GM23338 (cell line): ENCODE results near the gene RRP9.
"Not testable (repeated sequence)": the region's sequence is repeated elsewhere in the genome, so short reads cannot be mapped to it uniquely, and the experiment has no call there.

Experiments
- CREB1 ChIP-seq: fragments of 250-450 bp; sonication (Bioruptor Pico); IDR thresholded peaks from 2 replicates; pipeline ENCODE4 v1.5.0; 2020; ENCODE audit warnings: low read depth, mild to moderate bottlenecking, moderate library complexity
- CTCF ChIP-seq, 2 experiments: fragments of 200-600 bp in 1 of 2; sonication (generic) in 1 of 2; conservative IDR thresholded peaks; 2 replicates each; pipeline versions ENCODE4 v1.5.1 to v1.6.1; 2016 to 2017; ENCODE audit warnings: antibody characterized with exemption in 2 of 2, low read depth in 2 of 2, mild to moderate bottlenecking in 2 of 2, moderate library complexity in 1 of 2
- EZH2 ChIP-seq: fragments of 200-600 bp; sonication (generic); IDR thresholded peaks from one replicate; pipeline ENCODE4 v1.8.0; 2017; ENCODE audit warnings: antibody characterized with exemption, mild to moderate bottlenecking, low read depth; ENCODE audit not compliant: unreplicated experiment
- NANOG ChIP-seq: IDR thresholded peaks from 2 replicates; pipeline ENCODE4 v1.6.1; 2016; ENCODE audit warnings: antibody characterized with exemption, borderline replicate concordance
- POLR2AphosphoS5 ChIP-seq: IDR thresholded peaks from 2 replicates; pipeline ENCODE4 v1.6.1; 2016; ENCODE audit warnings: antibody characterized with exemption, low read depth
- REST ChIP-seq: IDR thresholded peaks from one replicate; pipeline ENCODE4 v1.6.1; 2018; ENCODE audit warnings: antibody characterized with exemption; ENCODE audit not compliant: unreplicated experiment
- ZNF462 ChIP-seq: fragments of 250-450 bp; sonication (Bioruptor Pico); IDR thresholded peaks from 2 replicates; pipeline ENCODE4 v1.5.0; 2020; ENCODE audit warnings: mild to moderate bottlenecking, moderate library complexity

GRCh38 chr3:51902361-51902760 is 39.3 kb downstream of the RRP9 start:
- TF ChIP-seq CTCF (conservative IDR thresholded peaks at IDR 0.05; ENCODE audit: low read depth in 2 of 2); NANOG; EZH2; POLR2AphosphoS5; ZNF462 (CRISPR knock-in tag); REST; CREB1: not testable (repeated sequence)
